ENCODE data around the gene SAE1. TPM values are rescaled to one million over a fixed set of nuclear protein-coding genes. Genes with fewer than 3 reads are reported as not detected.
A peak's percentile ranks its signal among the peaks of the same experiment; 100 is the strongest.

Gene SAE1
- total RNA-seq, 2 experiments from 2014 or later: 154 to 157 TPM

DNA sequence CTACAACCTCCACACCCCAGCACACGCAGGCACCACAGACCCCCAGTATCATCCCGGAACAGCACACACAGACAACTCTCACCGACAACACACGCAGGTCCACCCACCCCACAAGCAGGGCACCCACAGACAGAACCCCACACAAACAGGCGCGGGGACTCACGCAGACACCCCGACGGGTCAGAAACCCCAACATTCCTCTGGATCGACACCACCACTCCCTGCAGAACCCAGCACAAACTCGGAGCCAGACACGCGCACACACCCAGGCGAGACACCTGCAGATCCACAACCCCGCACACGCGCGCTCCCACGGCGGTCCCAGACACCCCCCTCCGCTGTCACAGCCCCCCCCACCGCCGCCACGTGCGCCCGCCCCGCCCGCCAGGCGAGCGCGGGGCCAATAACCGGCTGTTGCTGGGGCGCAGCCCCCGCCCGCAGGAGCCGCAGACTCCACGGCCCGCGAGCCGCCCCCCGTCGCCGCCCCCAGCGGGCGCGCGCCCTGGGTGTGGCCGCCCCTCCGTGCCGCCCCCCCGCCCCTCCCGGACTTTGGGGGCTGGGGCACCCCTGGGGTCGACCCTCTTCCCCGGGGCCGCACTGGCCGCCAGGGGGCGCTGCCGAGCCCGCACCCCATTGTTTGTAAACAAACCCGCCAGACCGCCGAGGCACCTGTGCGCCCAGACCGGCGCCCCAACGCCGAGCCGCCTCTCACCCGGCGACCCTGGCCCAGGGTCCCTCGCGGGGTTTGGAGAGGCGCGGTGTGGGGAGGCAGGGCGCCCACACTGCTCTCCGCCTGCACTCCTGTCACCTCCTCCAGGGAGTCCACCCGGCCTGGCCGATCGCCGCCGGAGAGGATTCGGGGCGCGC lies 99.7 kb downstream of the SAE1 start:
- peak; percentile 85 for DNase-seq
- no peaks in the 10 kb centered on the region for H3K27me3 Mint-ChIP-seq
- peaks cover 28% of the 10 kb centered on the region for H3K4me1 Mint-ChIP-seq (ENCODE audit: low read depth)
- H3K4me3 Mint-ChIP-seq: peak overlapping the region; percentile 48
- H3K9me3 Mint-ChIP-seq: no peaks in the 10 kb centered on the region
- H3K36me3 Mint-ChIP-seq: peaks cover 3% of the 10 kb centered on the region
- intact Hi-C loops (cut with micrococcal nuclease): no loop called here
- CTCF ChIA-PET: interaction anchor here (0.8 to 8.0 kb wide), 3 partner anchors 15 to 72 kb away, joined by 3 to 141 read pairs (median 6); no protein-coding TSS in a partner anchor
- POLR2A ChIA-PET: interaction anchor here (1.1 kb wide), 1 partner anchor 14 kb away, joined by 5 read pairs; no protein-coding TSS in a partner anchor
- H3K27ac Mint-ChIP-seq: no peak overlapping the region

- Mint-ChIP-seq H3K27ac (peak within 1 kb of the TSS; percentile 63), H3K27me3 (no peaks in the 10 kb centered on the region), H3K9me3 (no peaks in the 10 kb centered on the region), H3K36me3 (no peaks in the 10 kb centered on the region), H3K4me1 (ENCODE audit: low read depth) (peaks cover 24% of the 10 kb centered on the region), H3K4me3 (peak within 1 kb of the TSS; percentile 71)
- DNase-seq: no peak
- CTCF ChIA-PET: no interaction called here
- intact Hi-C loops (cut with micrococcal nuclease): loop anchor here (1.0 kb wide), 1 partner anchor 13 kb away; no protein-coding TSS in a partner anchor
- POLR2A ChIA-PET: no interaction called here
Observed at GRCh38 chr19:47230921-47231214, 100.2 kb downstream of the SAE1 start, which contains the start of gene BBC3. BBC3 (minus strand) TSS chr19:47231199; CDS start chr19:47228431, 2,768 bp downstream.

GRCh38 chr19:47231215-47232054 lies 100.8 kb downstream of the SAE1 start:
- DNase-seq: peak; percentile 93
- ChIA-PET CTCF (interaction anchor here (1.4 to 2.2 kb wide), 3 partner anchors 13 to 218 kb away, joined by 4 to 33 read pairs (median 7); no protein-coding TSS in a partner anchor), POLR2A (interaction anchor here (1.4 kb wide), 1 partner anchor 13 kb away, joined by 5 read pairs; no protein-coding TSS in a partner anchor)
- no peaks in the 10 kb centered on the region for H3K27me3 Mint-ChIP-seq
- H3K27ac Mint-ChIP-seq: peak overlapping the region; percentile 63
- intact Hi-C loops (cut with micrococcal nuclease): loop anchor here (1.0 kb wide), 1 partner anchor 13 kb away; no protein-coding TSS in a partner anchor
- H3K4me1 Mint-ChIP-seq (ENCODE audit: low read depth): peaks cover 24% of the 10 kb centered on the region
- H3K4me3 Mint-ChIP-seq: peak overlapping the region; percentile 71
- no peaks in the 10 kb centered on the region for H3K9me3 Mint-ChIP-seq
- H3K36me3 Mint-ChIP-seq: no peaks in the 10 kb centered on the region

GRCh38 chr19:47232422-47233211 lies 102.0 kb downstream of the SAE1 start:
- H3K36me3 Mint-ChIP-seq: no peaks in the 10 kb centered on the region
- no peaks in the 10 kb centered on the region for H3K9me3 Mint-ChIP-seq
- peak; percentile 61 for DNase-seq
- intact Hi-C loops (cut with micrococcal nuclease): no loop called here
- peak overlapping the region; percentile 74 for H3K27ac Mint-ChIP-seq
- CTCF ChIA-PET: interaction anchor here (0.8 to 2.2 kb wide), 5 partner anchors 12 to 219 kb away, joined by 3 to 33 read pairs (median 4); partner anchors contain the start of gene CCDC9
- no peaks in the 10 kb centered on the region for H3K27me3 Mint-ChIP-seq
- peaks cover 20% of the 10 kb centered on the region for H3K4me1 Mint-ChIP-seq (ENCODE audit: low read depth)
- peak overlapping the region; percentile 71 for H3K4me3 Mint-ChIP-seq
- POLR2A ChIA-PET: interaction anchor here (1.0 to 1.4 kb wide), 5 partner anchors 10 to 102 kb away, joined by 3 to 5 read pairs (median 4); partner anchors contain the start of gene SAE1

GRCh38 chr19:47236072-47236675 lies 105.5 kb downstream of the SAE1 start:
- Mint-ChIP-seq H3K27ac (no peak overlapping the region), H3K4me3 (no peak overlapping the region), H3K36me3 (no peaks in the 10 kb centered on the region), H3K9me3 (no peaks in the 10 kb centered on the region), H3K4me1 (ENCODE audit: low read depth) (peaks cover 30% of the 10 kb centered on the region), H3K27me3 (peaks cover 1% of the 10 kb centered on the region)
- ChIA-PET CTCF (interaction anchor here (1.0 kb wide), 1 partner anchor 25 kb away, joined by 5 read pairs; no protein-coding TSS in a partner anchor), POLR2A (interaction anchor here (0.8 kb wide), 1 partner anchor 123 kb away, joined by 3 read pairs; the partner anchor contains the start of gene ZC3H4)
- intact Hi-C loops (cut with micrococcal nuclease): no loop called here
- no peak for DNase-seq

- CTCF ChIA-PET: interaction anchor here (0.7 to 1.6 kb wide), 3 partner anchors 13 to 28 kb away, joined by 3 to 4 read pairs (median 3); no protein-coding TSS in a partner anchor
- peaks cover 21% of the 10 kb centered on the region for H3K4me1 Mint-ChIP-seq (ENCODE audit: low read depth)
- peaks cover 1% of the 10 kb centered on the region for H3K27me3 Mint-ChIP-seq
- H3K36me3 Mint-ChIP-seq: no peaks in the 10 kb centered on the region
- no peak for DNase-seq
- H3K27ac Mint-ChIP-seq: no peak overlapping the region
- POLR2A ChIA-PET: interaction anchor here (1.9 kb wide), 1 partner anchor 13 kb away, joined by 10 read pairs; no protein-coding TSS in a partner anchor
- H3K4me3 Mint-ChIP-seq: no peak overlapping the region
- intact Hi-C loops (cut with micrococcal nuclease): no loop called here
- no peaks in the 10 kb centered on the region for H3K9me3 Mint-ChIP-seq
Observed at GRCh38 chr19:47239152-47239551, 108.5 kb downstream of the SAE1 start.

GRCh38 chr19:47239610-47240296 lies 109.1 kb downstream of the SAE1 start:
- Mint-ChIP-seq H3K4me1 (ENCODE audit: low read depth) (peaks cover 24% of the 10 kb centered on the region), H3K9me3 (no peaks in the 10 kb centered on the region), H3K27ac (no peak overlapping the region), H3K4me3 (no peak overlapping the region), H3K36me3 (no peaks in the 10 kb centered on the region), H3K27me3 (peaks cover 1% of the 10 kb centered on the region)
- POLR2A ChIA-PET: interaction anchor here (1.9 kb wide), 1 partner anchor 14 kb away, joined by 10 read pairs; no protein-coding TSS in a partner anchor
- CTCF ChIA-PET: interaction anchor here (0.7 to 1.9 kb wide), 4 partner anchors 14 to 29 kb away, joined by 3 to 6 read pairs (median 4); no protein-coding TSS in a partner anchor
- DNase-seq: peak; percentile 66
- intact Hi-C loops (cut with micrococcal nuclease): loop anchor here (5.0 kb wide), 1 partner anchor 217 kb away; no protein-coding TSS in a partner anchor

- Mint-ChIP-seq H3K4me3 (no peak overlapping the region), H3K36me3 (no peaks in the 10 kb centered on the region), H3K27ac (no peak overlapping the region), H3K4me1 (ENCODE audit: low read depth) (peaks cover 26% of the 10 kb centered on the region), H3K9me3 (no peaks in the 10 kb centered on the region), H3K27me3 (peaks cover 1% of the 10 kb centered on the region)
- CTCF ChIA-PET: interaction anchor here (1.9 kb wide), 1 partner anchor 30 kb away, joined by 6 read pairs; no protein-coding TSS in a partner anchor
- no peak for DNase-seq
- intact Hi-C loops (cut with micrococcal nuclease): loop anchor here (5.0 kb wide), 1 partner anchor 218 kb away; no protein-coding TSS in a partner anchor
- POLR2A ChIA-PET: interaction anchor here (1.3 to 1.9 kb wide), 2 partner anchors 14 kb away, joined by 5 to 10 read pairs; no protein-coding TSS in a partner anchor
Observed at GRCh38 chr19:47240556-47240955, 109.9 kb downstream of the SAE1 start.

GRCh38 chr19:47240996-47241918 lies 110.6 kb downstream of the SAE1 start:
- Mint-ChIP-seq H3K36me3 (no peaks in the 10 kb centered on the region), H3K9me3 (no peaks in the 10 kb centered on the region), H3K4me1 (ENCODE audit: low read depth) (peaks cover 26% of the 10 kb centered on the region), H3K27ac (no peak overlapping the region), H3K4me3 (no peak overlapping the region), H3K27me3 (peaks cover 1% of the 10 kb centered on the region)
- ChIA-PET CTCF (interaction anchor here (1.9 kb wide), 1 partner anchor 31 kb away, joined by 6 read pairs; no protein-coding TSS in a partner anchor), POLR2A (interaction anchor here (1.3 kb wide), 1 partner anchor 15 kb away, joined by 5 read pairs; no protein-coding TSS in a partner anchor)
- DNase-seq: peak; percentile 90
- intact Hi-C loops (cut with micrococcal nuclease): loop anchor here (1.0 to 5.0 kb wide), 2 partner anchors 62 to 219 kb away; no protein-coding TSS in a partner anchor

Measured in activated CD4-positive, alpha-beta memory T cell treated with anti-CD3 and anti-CD28 coated beads for 36 hours (primary cell).